IMR-90 (cell line): ENCODE results near the gene SYNE1. TPM values are rescaled to one million over a fixed set of nuclear protein-coding genes. Genes with fewer than 3 reads are reported as not detected.

Source experiments
- ATAC-seq: fragments of 200-7000 bp; cut with Tn5 transposase; 2 replicates; pipeline ENCODE4 v1.9.1; 2020; ENCODE audit warnings: low read depth, mild to moderate bottlenecking, moderate library complexity
- BruUV-seq: library from RNA; stranded (reverse); fragments of 400-500 nt; replicated peaks from 2 replicates; lab custom pipeline; 2021; lab: Mats Ljungman, UMichigan
- CTCF ChIA-PET: fragments of 300-600 bp; formaldehyde crosslinking; extraction: SDS; loops from one replicate; lab custom pipeline; 2021; ENCODE audit warnings: antibody characterized with exemption; lab: Yijun Ruan, JAX
- POLR2A ChIA-PET: fragments of 300-600 bp; sonication (Branson Sonifier 250); formaldehyde crosslinking; loops from one replicate; lab custom pipeline; 2022; ENCODE audit warnings: antibody characterized with exemption; ENCODE audit not compliant: unreplicated experiment; lab: Charles Lee
- DNase-seq: peaks from one replicate; pipeline ENCODE4 v3.0.0; 2013
- H2AFZ ChIP-seq: replicated peaks from 2 replicates; pipeline ENCODE3; 2013; ENCODE audit warnings: low read length, mild to moderate bottlenecking; ENCODE audit not compliant: poor library complexity
- H2AK5ac ChIP-seq: 2 replicates; pipeline ENCODE4 v1.6.1; 2013; ENCODE audit warnings: low read depth, low read length, inconsistent platforms
- H2AK9ac ChIP-seq: replicated peaks from 2 replicates; pipeline ENCODE3; 2013; ENCODE audit warnings: mild to moderate bottlenecking, low read depth, low read length, moderate library complexity; ENCODE audit not compliant: poor library complexity
- H2BK120ac ChIP-seq: 2 replicates; pipeline ENCODE4 v1.6.1; 2013; ENCODE audit warnings: low read depth, low read length, inconsistent platforms
- H2BK15ac ChIP-seq: 3 replicates; pipeline ENCODE4 v1.6.1; 2013; ENCODE audit warnings: low read depth, low read length, inconsistent platforms
- H2BK20ac ChIP-seq: 2 replicates; pipeline ENCODE4 v1.6.1; 2013; ENCODE audit warnings: low read depth, mild to moderate bottlenecking, inconsistent platforms, low read length, moderate library complexity
- H2BK5ac ChIP-seq: 2 replicates; pipeline ENCODE4 v1.6.1; 2013; ENCODE audit warnings: mild to moderate bottlenecking, low read depth, low read length, inconsistent platforms; ENCODE audit not compliant: poor library complexity, severe bottlenecking
- H3K14ac ChIP-seq: replicated peaks from 2 replicates; pipeline ENCODE4 v1.6.1; 2013; ENCODE audit warnings: low read depth, low read length, inconsistent platforms
- H3K18ac ChIP-seq: 2 replicates; pipeline ENCODE4 v1.6.1; 2013; ENCODE audit warnings: low read depth, low read length, control low read depth
- H3K23ac ChIP-seq: 2 replicates; pipeline ENCODE4 v1.6.1; 2013; ENCODE audit warnings: low read depth, low read length, inconsistent platforms
- H3K27ac ChIP-seq: 2 replicates; pipeline ENCODE4 v1.5.1; 2013; ENCODE audit warnings: mild to moderate bottlenecking, control low read depth, low read length; ENCODE audit not compliant: insufficient read depth
- H3K27me3 ChIP-seq: 2 replicates; pipeline ENCODE4 v1.6.1; 2013; ENCODE audit warnings: low read length; ENCODE audit not compliant: control insufficient read depth, insufficient read depth
- H3K36me3 ChIP-seq: 2 replicates; pipeline ENCODE4 v1.6.1; 2013; ENCODE audit warnings: low read length, mixed read lengths; ENCODE audit not compliant: control insufficient read depth, insufficient read depth
- H3K4ac ChIP-seq: 2 replicates; pipeline ENCODE4 v1.6.1; 2013; ENCODE audit warnings: low read depth, low read length, inconsistent platforms
- H3K4me1 ChIP-seq: 2 replicates; pipeline ENCODE4 v1.6.1; 2013; ENCODE audit warnings: low read length, mixed read lengths; ENCODE audit not compliant: control insufficient read depth, insufficient read depth
- H3K4me2 ChIP-seq: 2 replicates; pipeline ENCODE4 v1.6.1; 2013; ENCODE audit warnings: low read depth, mild to moderate bottlenecking, control low read depth, low read length, moderate library complexity
- H3K4me3 ChIP-seq: 2 replicates; pipeline ENCODE4 v1.5.1; 2013; ENCODE audit warnings: low read depth, mild to moderate bottlenecking, control low read depth, low read length, moderate library complexity; ENCODE audit not compliant: insufficient read depth
- H3K56ac ChIP-seq: 2 replicates; pipeline ENCODE4 v1.6.1; 2013; ENCODE audit warnings: low read length, inconsistent platforms; ENCODE audit not compliant: insufficient read depth; ENCODE audit errors: extremely low read depth
- H3K79me1 ChIP-seq, 2 experiments: 2 replicates each; pipeline ENCODE4 v1.6.1; 2013; ENCODE audit warnings: low read length in 2 of 2, inconsistent platforms in 1 of 2, low read depth in 1 of 2
- H3K9ac ChIP-seq: 2 replicates; pipeline ENCODE4 v1.6.1; 2013; ENCODE audit warnings: low read depth, low read length, control low read depth
- H3K9me1 ChIP-seq: 2 replicates; pipeline ENCODE4 v1.6.1; 2013; ENCODE audit warnings: low read length, inconsistent platforms; ENCODE audit not compliant: insufficient read depth
- H3K9me3 ChIP-seq: 2 replicates; pipeline ENCODE4 v1.6.1; 2013; ENCODE audit warnings: low read length; ENCODE audit not compliant: control insufficient read depth, insufficient read depth
- H4K20me1 ChIP-seq: 2 replicates; pipeline ENCODE4 v1.6.1; 2013; ENCODE audit warnings: low read length, inconsistent platforms; ENCODE audit not compliant: insufficient read depth
- H4K5ac ChIP-seq: 2 replicates; pipeline ENCODE4 v1.6.1; 2013; ENCODE audit warnings: mild to moderate bottlenecking, low read depth, low read length, control low read depth
- H4K8ac ChIP-seq, 2 experiments: 2 replicates each; pipeline ENCODE4 v1.6.1; 2013; ENCODE audit warnings: low read depth in 2 of 2, low read length in 2 of 2, control low read depth in 1 of 2, inconsistent platforms in 1 of 2
- H4K91ac ChIP-seq: 2 replicates; pipeline ENCODE4 v1.6.1; 2013; ENCODE audit warnings: low read depth, low read length, inconsistent platforms; ENCODE audit not compliant: insufficient read depth
- CHD1 ChIP-seq: IDR thresholded peaks from 2 replicates; pipeline ENCODE4 v1.6.1; 2012; ENCODE audit warnings: low read depth, low read length, improper control_type of control experiment
- MAZ ChIP-seq: IDR thresholded peaks from 2 replicates; pipeline ENCODE4 v1.6.1; 2012; ENCODE audit warnings: low read depth, mild to moderate bottlenecking, low read length, improper control_type of control experiment, moderate library complexity, borderline replicate concordance
- MXI1 ChIP-seq: IDR thresholded peaks from 2 replicates; pipeline ENCODE4 v1.6.1; 2012; ENCODE audit warnings: low read depth, mild to moderate bottlenecking, low read length, moderate library complexity, borderline replicate concordance
- POLR2A ChIP-seq: IDR thresholded peaks from 2 replicates; pipeline ENCODE4 v1.6.1; 2012; ENCODE audit warnings: mild to moderate bottlenecking, low read depth, low read length
- RAD21 ChIP-seq: IDR thresholded peaks from 2 replicates; pipeline ENCODE4 v1.6.1; 2012; ENCODE audit warnings: low read length, improper control_type of control experiment
- SMC3 ChIP-seq: fragments of 150-350 bp; IDR thresholded peaks from 2 replicates; pipeline ENCODE4 v1.6.1; 2016; ENCODE audit warnings: low read depth, mild to moderate bottlenecking, antibody characterized with exemption, low read length, moderate library complexity
- WGBS, 2 experiments: methylation state at CpG; one replicate each; pipeline versions ENCODE4 v1.1.5 to v1.1.7; 2013; ENCODE audit warnings: missing lambda C conversion rate in 2 of 2; ENCODE audit not compliant: insufficient read length in 1 of 2; ENCODE audit errors: extremely low coverage in 2 of 2; 5-methylcytosine and 5-hydroxymethylcytosine counted together
- dilution Hi-C: fragments of 300-500 bp; cut with HindIII; formaldehyde crosslinking; loops from one replicate; pipeline ENCODE4 v1.14.3; 2018; ENCODE audit warnings: low sequenced_read_pairs; ENCODE audit not compliant: unreplicated experiment
- in situ Hi-C: fragments of 300-500 bp; cut with MboI; formaldehyde crosslinking; loops from 3 replicates; pipeline ENCODE4 v1.14.3; 2019; ENCODE audit warnings: low sequenced_read_pairs, inconsistent platforms, mixed read lengths
- intact Hi-C: fragments of 100-400 bp; cut with micrococcal nuclease; formaldehyde crosslinking; loops from 2 replicates; pipeline ENCODE4 v1.10.0; 2022
- polyA plus RNA-seq, 3 experiments: library from polyadenylated mRNA; depleted of rRNA; stranded (reverse); fragments of >200 nt; gene quantifications; 2 replicates each; pipeline ENCODE4 v1.2.3, GENCODE V29; 2012; ENCODE audit warnings: low replicate concordance in 1 of 3
- total RNA-seq: library from RNA; depleted of rRNA; stranded (reverse); fragments of >200 nt; gene quantifications from 2 replicates; pipeline ENCODE4 v1.2.3, GENCODE V29; 2012

The SYNE1 gene
- total and polyA plus RNA-seq, 2 of the 4 experiments (the other 2 are of a cell fraction): 34.1 to 159 TPM

DNA sequence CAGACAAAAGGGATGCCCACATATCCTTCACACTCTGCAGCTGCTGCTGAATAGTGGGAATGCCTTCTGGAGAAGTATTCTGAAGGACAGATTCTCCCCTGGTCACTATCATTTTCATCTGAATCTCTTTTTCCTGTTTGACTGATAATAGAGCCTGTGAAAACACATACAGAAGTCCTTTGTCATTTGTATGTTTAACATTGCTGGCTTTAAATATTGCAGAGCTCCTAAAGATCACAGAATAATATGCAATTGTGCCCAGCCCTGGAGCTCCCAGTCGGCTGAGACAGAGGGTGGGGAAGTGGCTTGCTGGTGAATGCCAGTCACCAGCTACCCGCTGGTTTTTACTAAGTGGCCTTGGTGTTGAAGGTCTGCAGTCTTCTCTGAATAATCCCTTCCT lies 272.3 kb downstream of the SYNE1 start:
- Histone ChIP-seq H4K20me1 (no peaks in the 10 kb centered on the region), H2BK15ac (no peak overlapping the region), H3K27me3 (no peaks in the 10 kb centered on the region), H3K79me1 (peaks cover 4 to 18% of the 10 kb centered on the region in 2 experiments; a peak in 2 of 4 replicates), H2BK20ac (no peak overlapping the region), H4K5ac (no peak overlapping the region), H3K4ac (no peak overlapping the region), H3K9ac (no peak overlapping the region), H3K9me1 (0 out of 2 replicates have a peak, but pooled peaks cover 2% of the 10 kb centered on the region), H4K91ac (no peak overlapping the region), H2AK9ac (no peak overlapping the region), H2BK5ac (no peak overlapping the region), H2AFZ (no peak overlapping the region), H4K8ac (no peak overlapping the region), H3K23ac (no peak overlapping the region), H3K14ac (no peak overlapping the region), H3K56ac (no peak overlapping the region), H3K27ac (no peak overlapping the region), H2BK120ac (no peak overlapping the region), H3K4me1 (peaks cover 5% of the 10 kb centered on the region), H3K4me3 (no peak overlapping the region), H3K18ac (no peak overlapping the region), H3K4me2 (no peak overlapping the region), H3K36me3 (peaks cover 46% of the 10 kb centered on the region), H2AK5ac (no peak overlapping the region), H3K9me3 (no peaks in the 10 kb centered on the region)
- no CpG with 5 or more reads among the region's 2 CpGs for WGBS, 2 experiments
- in situ Hi-C loops: no loop called here
- no peak for ATAC-seq
- DNase-seq: no peak
- TF ChIP-seq MAZ (no peak), SMC3 (no peak), RAD21 (no peak), POLR2A (0 out of 2 replicates have a peak, but pooled peaks have one; percentile 11), CHD1 (no peak), MXI1 (no peak)
- ChIA-PET CTCF (interaction anchor here (0.6 to 1.1 kb wide), 3 partner anchors 12 to 298 kb away, joined by 3 to 6 read pairs (median 6); no protein-coding TSS in a partner anchor), POLR2A (no interaction called here)
- intact Hi-C loops: no loop called here
- no TSS peak for BruUV-seq
- dilution Hi-C loops: no loop called here
